GM19467 (cell line): ENCODE measurements around the gene DCPS.
"Not testable (repeated sequence)": the region's sequence is repeated elsewhere in the genome, so short reads cannot be mapped to it uniquely, and the experiment has no call there.

Source experiments
- ATAC-seq: cut with Tn5 transposase; IDR thresholded peaks from one replicate; pipeline ENCODE4 v1.9.1; 2021; ENCODE audit warnings: mild to moderate bottlenecking, moderate library complexity; ENCODE audit not compliant: unreplicated experiment

The DCPS gene

DNA sequence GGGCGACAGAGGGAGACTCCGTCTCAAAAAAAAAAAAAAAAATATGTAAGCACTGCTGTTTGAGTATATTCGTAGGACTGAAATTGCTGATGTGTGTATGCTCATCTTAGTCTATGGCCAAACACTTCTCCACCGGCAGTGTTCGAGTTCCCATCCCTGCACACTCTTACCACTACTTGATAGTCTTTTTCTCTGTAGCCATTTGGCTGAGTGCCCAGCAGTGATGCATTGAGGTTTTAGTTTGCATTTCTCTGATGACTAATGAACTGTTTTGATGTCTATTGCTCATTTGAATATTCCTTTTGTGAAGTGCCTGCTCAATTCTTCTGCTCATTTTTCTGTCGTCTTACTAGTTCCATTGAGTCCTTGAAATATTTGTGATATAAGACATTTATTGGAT, 19.0 kb upstream of the DCPS start:
- peak; percentile 37 for ATAC-seq

DNA sequence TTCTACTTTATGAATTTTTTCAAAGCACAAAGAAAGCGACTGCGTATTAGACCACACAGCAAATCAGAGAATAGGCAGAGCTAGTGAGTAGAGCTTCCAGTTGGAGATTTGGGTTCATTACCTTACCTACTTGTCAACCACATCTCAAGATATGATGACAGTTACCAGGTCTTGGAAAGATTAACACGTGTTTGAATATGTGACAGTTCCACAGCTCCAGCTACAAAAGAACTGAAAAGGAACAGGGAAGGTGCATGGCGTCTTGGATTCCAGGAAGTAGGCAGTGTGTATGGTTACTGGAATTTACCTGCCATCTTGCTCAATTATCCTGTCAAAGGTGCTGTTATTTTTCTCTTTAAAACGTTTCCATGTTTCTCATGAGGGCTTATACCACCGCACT, 15.6 kb upstream of the DCPS start:
- ATAC-seq, result no peak

DNA sequence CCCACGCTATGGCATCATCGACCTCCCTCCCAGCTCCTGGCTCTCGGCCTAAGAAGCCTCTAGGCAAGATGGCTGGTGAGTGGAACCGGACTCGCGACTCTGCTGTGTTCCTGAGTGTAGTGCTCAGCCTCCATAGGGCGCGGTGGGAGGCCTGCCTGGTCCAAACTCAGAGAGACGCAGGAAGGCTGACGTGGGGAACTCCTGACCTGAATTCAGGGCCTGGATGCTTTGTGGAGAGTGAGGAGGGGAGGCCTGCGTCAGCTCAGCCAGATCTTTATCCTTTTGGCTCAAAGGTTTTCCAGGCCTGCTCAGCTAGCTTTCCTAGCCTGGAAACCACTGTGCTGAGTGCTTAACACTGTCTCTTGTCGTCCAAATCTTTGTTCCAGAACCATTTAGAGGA, 13.0 kb upstream of the DCPS start:
- ATAC-seq, result no peak

DNA sequence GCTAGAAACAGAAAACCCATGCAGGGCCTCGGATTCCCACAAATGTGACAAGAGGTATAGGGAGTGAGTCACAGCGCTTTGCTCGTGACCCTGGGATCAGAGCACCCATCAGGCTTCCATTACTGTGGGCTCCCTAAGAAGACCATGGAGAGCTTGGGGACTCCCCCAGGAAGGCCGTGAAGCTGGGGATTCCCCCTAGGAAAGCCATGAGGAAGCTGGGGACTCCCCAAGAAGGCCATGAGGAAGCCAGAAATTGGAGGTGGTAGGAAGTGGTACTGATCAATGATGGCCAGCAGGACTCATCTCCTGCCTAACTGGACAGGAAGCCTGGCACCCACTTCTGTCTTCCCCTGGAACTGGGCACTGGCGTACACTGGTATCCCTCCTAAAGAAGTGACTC, 10.1 kb upstream of the DCPS start:
- ATAC-seq, result no peak

DNA sequence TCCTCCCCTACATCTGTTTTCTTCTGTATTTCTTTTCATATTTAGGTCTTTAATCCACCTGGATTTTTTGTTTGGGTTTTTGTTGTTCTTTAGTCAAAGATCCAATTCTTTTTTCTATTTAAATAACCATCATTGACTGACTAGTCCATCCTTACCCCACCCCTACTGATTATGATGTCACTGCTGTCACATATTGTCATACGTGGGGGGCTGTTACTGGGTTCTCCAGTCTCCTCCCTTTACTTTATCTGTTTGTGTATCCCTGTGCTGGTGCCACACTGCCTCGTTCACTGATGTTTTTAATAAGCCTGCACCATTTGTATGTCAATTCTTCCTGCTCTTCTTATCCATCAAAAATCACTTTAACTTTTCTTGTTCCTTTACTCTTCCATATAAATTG, 6.9 kb upstream of the DCPS start:
- no peak for ATAC-seq

DNA sequence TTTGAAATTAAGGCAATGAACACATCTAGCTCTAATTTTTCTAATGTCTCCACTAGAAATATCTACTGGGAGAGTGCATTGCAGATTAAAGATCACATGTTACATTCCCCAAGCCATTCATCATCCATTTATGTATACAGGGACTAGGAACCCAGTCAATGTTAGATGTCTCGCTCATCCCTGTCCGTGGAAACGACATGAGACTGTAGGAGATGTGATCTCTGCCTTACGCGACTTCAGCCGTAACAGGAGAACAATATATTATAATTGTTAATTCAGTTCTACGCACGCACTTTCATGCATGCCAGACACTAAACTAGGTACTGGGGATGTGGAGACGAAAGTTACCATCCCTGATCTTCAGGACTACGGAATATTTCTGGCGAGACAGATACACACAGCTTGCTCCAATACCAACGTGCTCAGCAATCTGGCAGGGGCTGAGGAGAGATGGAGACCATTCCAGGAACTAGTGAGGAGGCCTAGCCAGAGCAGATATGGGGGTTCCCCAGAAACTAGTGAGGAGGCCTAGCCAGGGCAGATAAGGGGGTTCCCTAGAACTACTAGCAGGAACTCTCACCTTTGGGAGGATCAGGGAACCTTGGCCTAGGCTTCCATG, 706 bp downstream of the DCPS start:
- no peak for ATAC-seq

DNA sequence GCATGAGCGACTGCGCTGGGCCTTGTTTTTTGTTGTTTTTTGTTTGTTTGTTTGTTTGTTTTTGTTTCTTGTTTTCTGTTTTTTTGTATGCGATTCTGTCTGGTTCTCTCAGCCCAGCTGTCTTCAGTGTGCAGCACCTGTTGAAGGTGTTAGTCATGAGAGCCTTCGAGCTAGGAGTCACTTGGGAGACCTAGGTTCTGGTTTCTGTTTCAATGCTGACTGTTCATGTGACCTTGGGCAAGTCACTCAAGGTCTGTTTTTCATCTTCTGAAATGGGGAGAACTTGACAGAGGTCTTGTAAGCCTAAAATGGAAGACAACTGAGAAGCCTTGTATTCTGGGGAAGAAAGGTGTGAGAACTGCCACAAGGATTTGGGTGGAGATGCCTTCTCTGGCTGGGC, 1.8 kb downstream of the DCPS start:
- ATAC-seq, result peak; percentile 47

DNA sequence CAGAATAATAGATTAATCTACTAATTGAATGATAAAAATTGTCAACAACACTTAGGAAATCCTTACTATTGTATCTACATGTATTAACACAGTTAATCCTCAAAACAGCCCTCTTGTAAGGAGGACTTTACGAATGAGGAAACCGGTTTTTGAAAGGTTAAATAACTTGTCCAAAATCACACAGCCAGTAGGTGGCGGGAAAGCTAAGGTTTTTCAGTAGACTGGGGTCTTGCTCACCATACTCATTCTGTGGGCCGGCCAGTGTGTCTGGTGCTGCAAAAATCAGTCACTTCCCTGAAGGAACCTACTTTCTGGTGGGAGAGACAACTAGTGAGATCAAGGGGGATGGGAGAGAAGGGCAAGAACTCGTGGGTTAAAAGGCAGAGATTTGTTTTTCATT, 3.8 kb downstream of the DCPS start:
- no peak for ATAC-seq

DNA sequence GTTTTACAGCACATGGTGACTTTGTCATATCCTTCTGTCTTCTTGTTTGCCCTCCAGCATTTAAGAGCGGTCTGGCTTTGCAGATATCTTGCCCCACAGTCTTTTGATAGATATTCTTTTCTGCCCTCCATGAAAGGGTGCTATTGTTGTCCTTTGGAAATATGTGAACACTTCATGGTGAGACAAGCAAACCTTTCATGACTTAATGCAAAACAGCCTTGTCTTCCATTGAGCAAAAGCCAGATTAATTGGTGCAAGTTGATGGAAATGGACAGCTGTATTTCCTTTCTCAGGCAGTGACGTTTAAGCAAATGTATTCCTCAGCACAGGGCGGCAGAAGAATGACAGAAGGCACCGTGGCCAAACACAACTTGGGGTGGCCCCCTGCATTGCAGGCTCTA, 4.4 kb downstream of the DCPS start:
- no peak for ATAC-seq

DNA sequence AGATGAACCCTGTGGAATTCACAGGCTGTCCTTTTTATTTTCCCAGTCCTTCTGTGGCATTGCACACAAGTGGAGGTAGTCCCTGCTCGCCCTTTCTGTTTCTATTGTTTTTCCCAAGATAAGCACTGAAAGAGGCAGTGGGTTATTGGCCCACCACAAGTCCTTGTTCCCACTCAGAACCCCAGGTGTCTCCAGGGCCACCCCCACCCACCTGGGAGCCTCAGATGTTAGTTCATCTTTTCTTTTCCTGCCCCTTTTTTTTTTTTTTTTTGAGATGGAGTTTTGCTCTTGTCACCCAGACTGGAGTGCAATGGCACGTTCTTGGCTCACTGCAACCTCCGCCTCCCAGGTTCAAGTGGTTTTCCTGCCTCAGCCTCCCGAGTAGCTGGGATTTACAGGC, 4.9 kb downstream of the DCPS start:
- not testable (repeated sequence) for ATAC-seq

DNA sequence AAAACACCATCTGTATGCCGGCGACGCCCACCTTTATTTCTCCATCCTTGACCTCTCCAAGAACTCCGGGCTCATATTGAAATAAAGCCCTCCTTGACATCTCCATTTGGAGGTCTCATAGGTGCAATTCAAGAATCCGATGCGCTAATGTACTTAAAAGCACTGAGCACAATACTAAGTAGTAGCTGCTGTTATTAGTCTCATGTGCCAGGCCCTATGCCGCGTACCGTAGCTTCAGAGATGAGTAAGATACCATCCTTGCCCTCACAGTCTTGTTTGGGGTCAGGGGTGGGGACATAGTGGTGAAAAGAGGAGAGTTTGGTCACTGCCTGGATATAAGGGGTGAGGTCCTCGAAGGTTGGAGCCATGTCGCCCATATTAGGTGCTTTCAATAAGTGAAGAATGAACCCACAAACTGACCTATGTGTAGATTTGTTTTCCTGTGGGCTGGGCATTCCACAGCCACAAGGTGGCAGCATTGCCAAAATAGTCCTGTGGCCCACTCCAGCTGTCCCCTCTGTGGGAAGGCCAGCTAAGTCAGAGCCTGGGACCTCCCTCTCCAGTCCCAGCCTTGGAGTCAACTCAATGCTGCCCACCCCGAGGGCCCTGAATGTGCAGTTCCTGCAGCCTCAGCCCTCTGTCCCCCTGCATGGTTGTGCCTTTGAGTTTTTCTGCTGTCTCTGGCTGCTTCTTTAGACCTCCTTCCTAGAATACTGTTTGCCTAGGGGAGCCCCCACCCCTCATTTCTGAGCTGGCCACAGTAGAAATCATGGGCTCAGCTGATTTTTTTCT, 6.5 kb downstream of the DCPS start:
- no peak for ATAC-seq

DNA sequence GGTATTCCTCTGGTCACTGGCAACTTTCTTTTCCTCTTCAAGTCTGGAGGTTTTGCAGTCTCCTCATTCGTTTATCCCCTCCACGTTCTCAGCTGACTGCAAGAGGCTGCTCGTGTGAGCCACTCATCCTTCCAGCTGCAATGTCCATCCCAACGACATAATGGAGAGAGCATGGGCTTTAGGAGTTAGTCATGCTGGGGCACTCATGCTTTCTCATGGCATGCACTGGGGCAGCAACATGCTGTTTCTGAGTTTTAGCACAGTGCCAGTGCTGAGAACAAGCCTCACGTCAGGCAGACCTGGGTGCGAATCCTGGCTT, 7.1 kb downstream of the DCPS start:
- no peak for ATAC-seq

DNA sequence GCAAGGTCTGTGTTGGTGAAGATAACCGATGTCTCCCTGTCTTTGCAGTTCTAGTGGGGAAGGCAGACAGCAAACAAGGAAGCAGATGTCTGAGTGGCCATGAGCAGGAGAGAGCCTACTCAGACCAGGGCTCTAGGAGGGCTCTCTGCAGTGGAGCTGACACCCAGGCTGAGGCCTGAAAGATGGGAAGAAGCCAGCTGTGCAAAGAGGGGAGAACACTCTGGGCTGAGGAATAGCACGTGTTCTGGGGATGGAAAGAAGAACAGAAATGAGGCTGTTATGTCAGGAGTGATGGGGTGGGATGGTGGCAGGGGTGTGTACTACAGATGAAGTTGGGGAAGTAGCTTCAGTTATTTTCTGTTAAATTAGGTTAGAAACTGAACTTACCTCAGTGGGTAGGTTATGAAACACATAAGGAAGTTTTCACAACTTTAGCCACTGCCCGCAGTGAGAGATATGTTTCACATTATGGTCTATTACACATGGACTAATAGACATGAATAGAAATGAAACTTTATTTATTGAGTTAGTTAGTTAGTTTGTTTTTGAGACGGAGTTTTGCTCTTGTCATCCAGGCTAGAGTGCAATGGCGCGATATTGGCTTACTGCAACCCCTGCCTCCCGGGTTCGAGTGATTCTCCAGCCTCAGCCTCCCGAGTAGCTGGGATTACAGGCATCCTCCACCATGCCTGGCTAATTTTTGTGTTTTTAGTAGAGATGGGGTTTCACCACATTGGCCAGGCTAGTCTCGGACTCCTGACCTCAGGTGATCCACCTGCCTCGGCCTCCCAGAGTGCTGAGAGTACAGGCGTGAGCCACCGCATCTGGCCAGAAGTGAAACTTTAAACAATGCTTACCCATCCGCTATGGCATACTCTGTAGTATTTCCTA, 7.8 kb downstream of the DCPS start:
- peak; percentile 70 for ATAC-seq

DNA sequence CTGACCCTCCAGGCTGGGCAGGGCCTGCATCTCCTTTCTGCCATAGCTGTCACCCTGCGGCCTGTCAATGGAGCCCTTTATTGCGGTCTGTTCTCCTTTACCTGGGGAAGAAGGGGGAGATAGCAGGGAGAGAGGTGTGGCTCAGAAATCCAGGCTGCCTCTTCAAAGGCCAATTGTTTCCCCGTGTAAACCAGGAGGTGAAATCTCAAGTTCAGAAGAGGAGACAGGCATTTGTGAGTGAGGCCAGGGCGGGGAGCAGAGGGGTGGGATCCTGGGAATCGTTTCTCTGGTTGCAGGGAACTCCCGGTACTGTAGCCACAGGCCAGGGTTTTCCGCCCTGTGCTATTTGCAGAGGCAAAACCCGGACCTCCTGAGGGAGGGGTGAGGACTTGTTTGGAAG, 9.1 kb downstream of the DCPS start:
- ATAC-seq, result no peak

DNA sequence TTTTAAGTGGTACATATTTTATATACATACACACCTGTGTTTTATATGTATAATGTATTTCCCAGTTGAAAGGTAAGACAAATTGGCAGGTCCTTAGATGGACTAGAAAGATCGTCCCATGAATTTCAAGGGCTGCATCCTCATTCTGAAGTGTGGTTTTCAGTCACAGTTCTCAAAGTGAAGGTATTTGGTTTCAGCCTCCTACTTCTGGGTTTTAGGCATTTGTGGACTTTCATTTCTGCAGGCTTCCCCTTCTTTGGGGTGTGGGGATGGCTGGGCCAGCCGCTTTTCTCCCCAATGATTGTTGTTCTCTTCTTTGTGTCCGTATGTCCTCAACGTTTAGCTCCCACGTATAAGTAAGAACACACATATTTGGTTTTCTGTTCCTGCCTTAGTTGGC, 10.0 kb downstream of the DCPS start:
- no peak for ATAC-seq

DNA sequence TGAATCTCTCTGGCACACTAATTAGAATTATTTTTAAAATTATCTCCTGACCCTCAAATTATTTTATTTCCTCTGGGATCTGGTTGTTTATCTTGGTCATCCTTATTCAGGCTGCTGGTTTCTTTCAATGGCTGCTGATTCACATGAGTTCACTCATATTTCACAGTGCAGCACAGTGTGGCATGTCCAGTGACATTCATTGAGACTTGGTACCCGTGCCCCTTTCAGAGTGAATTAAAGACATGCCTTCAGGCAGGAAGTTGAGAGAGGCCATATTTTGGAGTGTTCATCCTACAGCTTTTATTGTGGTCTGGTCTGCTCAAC, 13.5 kb downstream of the DCPS start:
- ATAC-seq, result no peak

DNA sequence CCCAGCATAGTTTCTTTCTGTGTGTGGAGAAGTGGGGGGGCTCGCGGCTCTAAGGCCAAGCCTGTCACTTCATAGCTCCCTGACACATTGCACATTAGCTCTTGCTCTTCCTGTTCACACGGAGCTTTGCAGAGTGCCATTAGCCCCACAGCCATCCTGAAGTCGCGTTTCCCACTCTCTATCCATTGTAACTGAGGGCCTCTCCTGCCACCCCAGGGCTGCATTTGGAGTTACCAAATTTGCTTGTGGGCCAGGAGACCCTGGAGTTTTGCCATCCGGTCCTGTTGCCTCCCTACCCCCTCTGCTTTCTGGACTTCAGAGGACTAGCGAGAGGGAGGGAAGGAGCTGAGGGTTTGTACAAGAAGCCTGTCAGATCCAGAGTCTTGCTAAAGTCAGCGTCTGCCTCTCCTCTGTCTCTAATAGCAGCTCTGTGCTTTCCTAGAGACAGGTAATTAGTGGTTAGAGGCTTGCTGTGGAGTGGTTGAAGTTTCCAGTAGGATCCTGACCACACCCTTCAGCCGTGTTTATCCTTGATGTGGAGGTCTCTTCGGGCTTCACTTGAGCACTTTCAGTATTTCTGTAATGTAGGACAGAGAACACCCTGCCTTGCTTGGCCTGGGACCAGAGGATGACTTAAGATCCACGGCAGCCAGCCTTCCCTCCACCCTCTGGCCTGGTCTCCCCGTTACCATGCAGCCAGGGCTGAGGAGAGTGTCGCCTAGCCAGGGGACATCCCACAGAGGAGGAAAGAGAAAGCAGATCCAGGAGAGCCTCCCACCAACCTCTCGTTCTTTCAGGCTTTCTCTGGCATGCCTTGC, 14.1 kb downstream of the DCPS start:
- peak; percentile 38 for ATAC-seq

DNA sequence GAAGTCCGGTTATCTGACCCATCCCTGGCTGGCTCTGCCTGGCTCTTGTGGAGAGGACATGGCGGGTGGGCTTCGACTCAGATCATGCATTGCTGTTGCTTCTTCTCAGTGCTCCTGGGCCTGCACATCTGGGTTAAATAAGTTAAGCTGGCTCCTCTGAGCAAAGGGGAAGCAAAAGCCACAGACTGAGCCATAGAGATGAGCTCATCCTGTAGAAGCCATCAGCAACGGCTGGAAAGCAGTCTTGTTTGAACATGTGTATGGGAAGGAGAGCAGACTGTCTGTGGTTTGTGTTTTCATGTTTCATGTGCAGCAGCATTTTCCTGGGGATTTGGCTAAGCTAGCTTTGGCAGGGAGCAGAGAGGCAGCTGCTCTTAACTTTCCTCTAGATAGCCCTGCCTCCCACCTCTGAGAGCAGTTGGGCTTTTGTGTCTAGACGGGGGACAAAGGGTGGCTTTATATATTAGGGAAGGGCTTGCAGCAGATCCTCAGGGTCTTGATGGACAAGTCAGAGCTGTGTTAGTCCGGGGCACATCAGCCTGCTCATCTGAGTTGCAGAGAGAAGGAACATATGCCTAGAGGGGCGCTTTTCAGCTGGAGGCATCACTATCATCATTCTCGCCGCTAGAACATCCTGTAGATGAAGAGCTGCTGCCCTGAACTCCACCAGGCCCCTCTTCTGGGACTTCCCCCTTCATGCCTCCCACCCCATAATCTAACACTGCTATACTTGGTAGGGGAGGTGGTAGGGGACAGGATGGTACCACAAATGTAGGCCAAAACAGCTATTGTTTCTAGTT, 14.9 kb downstream of the DCPS start:
- ATAC-seq, result peak; percentile 75

DNA sequence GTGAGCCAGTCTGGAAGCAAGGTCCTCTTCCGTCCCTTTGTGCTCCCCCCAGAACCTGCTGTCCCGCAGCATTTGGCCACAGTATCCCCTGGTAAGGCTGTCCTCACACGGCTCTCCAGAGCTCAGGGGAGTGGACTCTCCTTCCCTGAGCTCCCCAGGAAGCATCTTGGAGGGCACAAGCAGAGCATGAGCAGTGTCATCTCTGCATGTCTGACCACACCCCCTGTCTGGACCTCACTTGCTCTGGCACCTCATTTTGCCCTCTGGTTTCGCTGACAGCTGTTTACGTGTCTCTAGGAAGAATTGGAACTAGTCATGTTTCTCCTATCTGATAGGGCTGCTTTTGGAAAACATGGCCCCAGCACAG, 15.5 kb downstream of the DCPS start:
- no peak for ATAC-seq

DNA sequence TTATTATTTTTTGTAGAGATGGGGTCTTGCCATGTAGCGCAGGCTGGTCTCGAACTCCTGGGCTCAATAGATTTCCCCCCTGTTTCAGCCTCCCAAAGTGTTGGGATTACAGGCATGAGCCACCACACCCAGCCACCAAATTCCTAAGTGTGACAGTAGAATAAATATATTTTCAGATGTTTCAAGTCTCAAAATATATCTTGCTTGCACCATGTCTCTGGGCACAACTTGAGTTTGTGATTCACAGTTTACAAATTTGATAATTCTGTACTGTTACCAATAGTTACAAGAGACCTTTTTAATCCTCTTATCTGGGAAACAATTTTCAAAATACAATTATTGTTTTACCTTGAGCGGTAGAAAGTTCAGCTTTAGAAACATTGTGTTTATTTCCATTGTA, 19.1 kb downstream of the DCPS start:
- ATAC-seq, result no peak
